Hematopoietic multipotent progenitor cell treated with erythropoietin and hydrocortisone succinate and interleukin-3 and kit ligand, for 17 days (in vitro differentiated cells): ENCODE data around the gene SLC12A3.
"Not testable (repeated sequence)": the region's sequence is repeated elsewhere in the genome, so short reads cannot be mapped to it uniquely, and the experiment has no call there.

ENCODE experiments used
- DNase-seq: peaks from one replicate; pipeline ENCODE4 v3.0.0-alpha.2; 2015; ENCODE audit warnings: low spot score

SLC12A3 gene

GRCh38 chr16:56919099-56919800 is 54.2 kb downstream of the SLC12A3 start:
- no peak for DNase-seq

- DNase-seq, result no peak
These were observed 56.6 kb downstream of the SLC12A3 start for GRCh38 chr16:56921571-56921970.

DNA sequence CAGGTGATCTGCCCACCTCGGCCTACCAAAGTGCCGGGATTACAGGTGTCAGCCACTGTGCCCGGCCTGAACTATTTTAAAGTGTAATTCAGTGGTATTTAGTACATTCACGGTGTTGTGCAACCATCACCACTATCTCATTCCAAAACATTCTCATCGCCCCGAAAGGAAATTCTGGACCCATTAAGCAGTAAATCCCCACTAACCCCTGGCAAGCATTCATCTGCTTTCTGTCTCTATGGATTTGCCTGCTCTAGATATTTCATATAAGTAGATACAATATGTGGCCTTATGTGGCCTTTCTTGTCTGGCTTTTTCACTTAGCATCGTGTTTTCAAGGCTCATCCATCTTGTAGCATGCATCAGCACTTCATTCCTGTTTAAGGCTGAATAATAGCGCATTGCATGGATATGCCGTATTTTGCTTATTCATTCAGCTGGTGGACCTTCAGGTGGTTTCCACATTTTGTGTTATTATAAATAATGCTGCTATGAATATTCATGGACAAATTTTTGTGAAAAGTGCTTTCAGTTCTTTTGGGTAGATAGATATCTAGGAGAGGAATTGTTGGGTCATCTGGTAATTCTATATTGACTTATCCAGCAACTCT is 58.6 kb downstream of the SLC12A3 start:
- no peak for DNase-seq

DNA sequence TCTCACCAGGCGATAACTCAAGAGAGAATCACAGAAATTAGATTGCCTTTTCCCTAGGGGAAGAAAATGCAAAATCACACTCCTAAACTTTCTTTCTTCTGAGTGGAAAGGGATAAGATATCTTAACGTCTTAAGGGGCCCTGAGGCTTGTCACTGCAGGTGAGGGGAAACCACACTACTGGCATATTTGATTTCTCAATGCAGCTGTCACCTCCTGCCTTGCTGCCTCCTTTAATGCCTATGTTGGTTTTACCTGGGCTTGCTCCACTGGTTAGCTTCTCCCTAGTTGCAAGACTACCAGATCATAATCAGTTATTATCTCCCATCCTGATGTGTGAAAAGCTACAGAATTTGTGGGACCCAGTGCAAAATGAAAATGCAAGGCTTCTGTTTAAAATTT is 62.5 kb downstream of the SLC12A3 start:
- DNase-seq, result no peak

DNA sequence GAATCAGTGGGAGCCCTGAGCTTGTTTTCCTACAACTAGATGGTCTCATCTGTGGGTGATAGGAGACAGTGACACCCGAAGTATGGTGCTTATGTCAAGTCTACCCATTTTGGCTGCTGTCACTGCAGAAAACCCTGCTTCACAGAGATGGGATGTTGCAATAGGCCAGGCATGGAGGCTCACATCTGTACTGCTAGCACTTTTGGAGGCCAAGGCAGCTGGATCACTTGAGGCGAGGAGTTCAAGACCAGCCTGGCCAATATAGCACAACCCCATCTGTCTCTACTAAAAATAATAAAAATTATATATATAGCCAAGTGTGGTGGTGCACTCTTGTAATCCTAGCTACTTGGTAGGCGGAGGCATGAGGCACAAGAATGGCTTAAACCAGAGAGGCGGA is 64.6 kb downstream of the SLC12A3 start:
- no peak for DNase-seq

DNA sequence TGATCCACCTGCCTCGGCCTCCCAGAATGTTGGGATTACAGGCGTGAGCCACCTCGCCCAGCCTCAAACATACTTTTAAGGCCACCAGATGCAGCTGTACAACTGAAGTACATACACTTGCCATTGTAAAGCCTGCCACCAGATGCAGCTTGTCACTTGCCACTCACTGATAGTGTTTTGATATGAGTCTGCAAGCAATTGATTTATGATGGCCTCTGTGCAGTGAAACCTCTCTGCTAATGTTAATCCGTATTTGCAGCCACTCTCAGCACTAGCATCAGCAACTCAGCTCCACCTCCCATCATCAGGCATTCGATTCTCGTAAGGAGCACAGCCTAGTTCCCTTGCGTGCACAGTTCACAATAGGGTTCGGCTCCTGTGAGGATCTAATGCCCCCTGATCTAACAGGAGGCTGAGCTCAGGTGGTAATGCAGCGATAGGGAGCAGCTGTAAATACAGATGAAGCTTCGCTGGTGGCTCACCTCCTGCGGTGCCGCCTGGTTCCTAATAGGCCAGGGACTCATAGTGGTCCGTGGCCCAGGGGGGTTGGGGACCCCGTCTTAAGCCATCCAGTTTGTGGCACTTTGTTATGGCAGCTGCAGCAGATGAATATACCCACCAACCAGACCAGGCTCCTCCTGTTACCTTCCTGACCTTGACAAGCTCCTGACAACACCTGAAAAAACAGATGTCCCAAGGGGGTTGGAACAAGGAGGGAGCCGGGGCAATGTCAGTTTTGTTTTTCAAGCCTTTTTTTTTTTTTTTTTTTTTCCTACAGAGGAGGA is 65.7 kb downstream of the SLC12A3 start:
- DNase-seq, result no peak

DNA sequence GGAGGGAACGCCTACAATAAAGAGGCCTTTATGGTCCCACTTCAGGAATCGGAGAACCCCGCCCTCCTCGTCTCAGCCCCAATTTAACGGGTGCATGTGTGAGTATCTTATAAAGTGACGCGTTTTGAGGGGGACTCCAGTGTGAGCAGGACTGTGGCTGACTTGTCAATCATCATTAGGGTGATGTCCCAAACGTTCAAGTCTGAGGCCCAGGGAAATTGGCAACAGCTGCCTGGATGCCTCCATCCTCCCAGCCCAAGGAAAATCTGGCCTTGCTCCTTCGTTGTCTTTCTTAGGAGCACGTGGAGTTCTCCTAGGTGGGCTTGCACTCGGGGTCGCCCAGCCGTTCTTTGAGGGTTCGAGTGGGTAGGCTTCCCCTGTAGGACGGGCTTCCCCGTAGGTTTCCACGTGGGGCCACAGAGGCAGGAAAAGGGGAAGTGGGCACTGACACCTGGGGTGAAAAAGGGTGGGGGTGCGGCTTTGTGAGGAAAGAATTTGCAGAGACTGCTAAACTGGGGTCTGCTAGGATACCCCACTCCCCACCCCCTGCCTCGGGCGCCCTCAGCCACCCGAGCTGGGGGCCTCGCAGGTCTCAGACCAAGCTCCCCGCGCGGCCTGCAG is 66.4 kb downstream of the SLC12A3 start:
- no peak for DNase-seq

DNA sequence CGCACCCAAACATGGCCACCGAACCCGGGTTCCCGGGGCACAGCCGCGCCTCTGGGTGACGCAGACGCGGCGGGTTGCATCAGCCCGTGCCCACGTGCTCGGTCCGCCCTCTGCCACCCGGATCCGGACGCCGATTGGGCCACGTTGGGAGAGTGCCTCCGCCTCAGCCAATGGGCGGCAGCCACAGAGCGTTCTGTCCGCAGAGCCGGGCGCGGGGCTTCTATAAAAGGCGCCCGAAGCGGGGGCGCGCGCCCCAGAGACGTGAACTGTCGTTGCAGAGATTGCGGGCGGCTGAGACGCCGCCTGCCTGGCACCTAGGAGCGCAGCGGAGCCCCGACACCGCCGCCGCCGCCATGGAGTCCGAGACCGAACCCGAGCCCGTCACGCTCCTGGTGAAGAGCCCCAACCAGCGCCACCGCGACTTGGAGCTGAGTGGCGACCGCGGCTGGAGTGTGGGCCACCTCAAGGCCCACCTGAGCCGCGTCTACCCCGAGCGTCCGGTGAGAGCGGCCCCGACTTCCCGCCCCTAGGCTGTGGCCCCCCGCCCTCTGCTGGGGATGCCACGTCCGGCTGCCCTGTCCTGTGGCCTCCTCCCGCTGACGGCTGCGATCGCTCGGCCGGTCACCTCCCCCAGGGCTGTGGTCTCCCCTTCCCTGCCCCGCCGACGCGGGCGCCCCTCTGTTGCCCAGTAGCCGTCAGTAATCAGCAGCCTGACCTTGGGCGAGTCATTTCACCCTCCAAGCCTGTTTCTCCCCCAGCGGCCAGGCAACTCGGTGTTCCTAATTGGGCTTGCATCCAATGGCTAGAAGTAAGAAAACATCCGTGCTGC is 67.1 kb downstream of the SLC12A3 start, which contains the start of gene HERPUD1:
HERPUD1 (plus strand) TSS at position 251 of the 829 bp plus-strand sequence; CDS start at position 354, 103 bp downstream.
- peak; percentile 98 for DNase-seq

DNA sequence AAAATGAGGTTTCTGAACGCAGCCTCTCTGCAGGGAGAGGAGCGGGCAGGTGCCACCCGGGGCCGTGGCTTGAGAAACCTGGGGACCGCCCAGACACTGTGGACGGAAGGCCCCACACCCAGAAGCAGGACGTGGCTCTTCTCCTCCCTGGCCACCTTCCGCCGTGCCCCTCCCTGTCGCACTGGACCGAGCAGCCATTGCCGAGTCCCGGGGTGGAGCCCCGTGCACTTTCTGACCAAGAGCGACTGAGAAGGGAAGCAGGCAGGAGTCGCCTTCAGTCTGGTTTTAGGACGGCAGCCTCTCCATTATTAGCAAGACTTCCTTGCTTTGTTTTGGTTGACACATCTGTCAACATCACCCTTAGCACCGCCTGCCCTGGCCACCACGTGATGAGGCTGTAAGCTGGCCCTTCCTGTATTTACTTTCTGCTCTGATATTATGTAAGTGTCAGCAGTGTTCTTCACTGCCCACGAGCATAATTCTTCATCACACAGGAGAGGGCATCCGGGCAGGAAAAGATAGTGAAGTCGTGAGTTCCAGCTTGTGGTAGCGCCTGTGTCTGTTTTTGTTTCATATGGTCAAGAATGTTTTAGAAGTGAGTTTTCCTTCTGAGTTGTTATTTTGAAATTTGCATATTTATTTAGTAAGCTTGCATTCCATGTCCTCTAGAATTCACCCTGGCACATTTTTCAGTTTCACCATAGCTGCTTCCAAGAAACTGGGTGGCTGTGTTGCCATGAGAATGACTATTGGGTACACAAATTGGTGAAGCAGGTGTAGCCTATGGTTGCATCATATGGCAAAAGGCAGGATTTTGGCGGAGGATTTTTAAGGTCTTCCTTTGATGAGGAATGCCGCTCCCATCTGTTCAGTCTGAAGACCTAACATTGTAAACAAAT is 68.0 kb downstream of the SLC12A3 start:
- peak; percentile 77 for DNase-seq

DNA sequence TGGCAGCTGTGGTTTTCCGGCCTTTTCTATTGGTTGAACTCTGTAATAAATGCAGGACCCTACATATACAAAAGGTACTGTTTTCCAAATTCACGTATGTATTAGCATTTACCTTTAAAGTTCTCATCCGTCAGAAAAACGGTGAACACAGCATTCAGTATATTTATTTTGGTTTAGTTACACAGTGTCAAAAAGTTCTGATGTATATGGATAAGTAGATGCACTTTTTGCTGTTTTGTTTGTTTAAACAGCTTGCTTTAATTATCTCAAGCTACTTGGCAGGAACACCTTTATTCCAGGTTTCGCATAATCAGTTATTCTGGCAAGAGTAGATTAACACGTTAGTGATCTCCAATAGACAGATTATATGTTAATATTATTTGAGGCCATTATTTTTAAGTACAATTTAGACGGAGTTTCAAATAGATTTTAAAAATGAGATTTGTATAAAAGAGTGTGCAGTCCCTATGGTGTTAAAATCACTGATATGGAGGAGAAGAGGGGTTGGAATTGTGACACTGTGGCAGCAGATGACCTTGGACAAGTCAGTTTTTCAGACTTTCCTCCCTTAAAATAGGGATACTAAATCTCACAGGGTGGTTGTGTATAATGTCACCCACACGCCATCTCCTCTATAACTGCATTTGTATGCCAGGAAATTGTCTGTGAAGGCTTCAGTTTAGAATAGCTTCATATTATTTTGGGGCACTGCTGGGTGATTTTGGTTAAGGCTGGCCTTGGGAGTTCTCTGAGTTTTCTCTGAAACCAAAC is 69.0 kb downstream of the SLC12A3 start:
- DNase-seq, result peak; percentile 31

- DNase-seq, result not testable (repeated sequence)
These were observed 69.7 kb downstream of the SLC12A3 start for GRCh38 chr16:56934599-56935145.

DNA sequence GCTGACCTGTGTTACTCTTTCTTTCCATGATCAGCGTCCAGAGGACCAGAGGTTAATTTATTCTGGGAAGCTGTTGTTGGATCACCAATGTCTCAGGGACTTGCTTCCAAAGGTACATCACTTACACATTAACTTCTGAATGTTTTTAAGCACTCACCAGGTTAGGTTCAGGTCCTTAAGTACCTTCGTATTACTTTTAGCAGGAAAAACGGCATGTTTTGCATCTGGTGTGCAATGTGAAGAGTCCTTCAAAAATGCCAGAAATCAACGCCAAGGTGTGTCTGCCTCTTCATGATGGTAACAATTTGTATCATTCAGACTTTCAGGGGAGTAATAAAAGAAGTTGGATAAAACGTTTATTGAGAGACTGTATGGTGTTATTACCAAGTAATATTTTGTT is 70.2 kb downstream of the SLC12A3 start:
- no peak for DNase-seq

DNA sequence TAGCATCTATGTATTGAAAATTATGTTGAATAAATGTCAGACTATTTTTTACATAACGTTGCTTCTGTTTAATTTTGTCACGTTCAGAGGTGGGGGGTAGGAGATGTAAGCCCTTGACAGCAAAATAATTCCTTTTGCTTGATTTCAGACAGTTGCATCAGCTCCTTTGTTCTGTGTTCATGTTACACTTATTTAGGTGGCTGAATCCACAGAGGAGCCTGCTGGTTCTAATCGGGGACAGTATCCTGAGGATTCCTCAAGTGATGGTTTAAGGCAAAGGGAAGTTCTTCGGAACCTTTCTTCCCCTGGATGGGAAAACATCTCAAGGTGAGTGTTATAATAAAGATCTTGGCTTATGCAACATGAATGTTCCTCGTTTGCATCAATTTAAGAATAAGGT is 71.5 kb downstream of the SLC12A3 start:
- DNase-seq, result no peak

- no peak for DNase-seq
These were observed 71.9 kb downstream of the SLC12A3 start for GRCh38 chr16:56936950-56937349.

DNA sequence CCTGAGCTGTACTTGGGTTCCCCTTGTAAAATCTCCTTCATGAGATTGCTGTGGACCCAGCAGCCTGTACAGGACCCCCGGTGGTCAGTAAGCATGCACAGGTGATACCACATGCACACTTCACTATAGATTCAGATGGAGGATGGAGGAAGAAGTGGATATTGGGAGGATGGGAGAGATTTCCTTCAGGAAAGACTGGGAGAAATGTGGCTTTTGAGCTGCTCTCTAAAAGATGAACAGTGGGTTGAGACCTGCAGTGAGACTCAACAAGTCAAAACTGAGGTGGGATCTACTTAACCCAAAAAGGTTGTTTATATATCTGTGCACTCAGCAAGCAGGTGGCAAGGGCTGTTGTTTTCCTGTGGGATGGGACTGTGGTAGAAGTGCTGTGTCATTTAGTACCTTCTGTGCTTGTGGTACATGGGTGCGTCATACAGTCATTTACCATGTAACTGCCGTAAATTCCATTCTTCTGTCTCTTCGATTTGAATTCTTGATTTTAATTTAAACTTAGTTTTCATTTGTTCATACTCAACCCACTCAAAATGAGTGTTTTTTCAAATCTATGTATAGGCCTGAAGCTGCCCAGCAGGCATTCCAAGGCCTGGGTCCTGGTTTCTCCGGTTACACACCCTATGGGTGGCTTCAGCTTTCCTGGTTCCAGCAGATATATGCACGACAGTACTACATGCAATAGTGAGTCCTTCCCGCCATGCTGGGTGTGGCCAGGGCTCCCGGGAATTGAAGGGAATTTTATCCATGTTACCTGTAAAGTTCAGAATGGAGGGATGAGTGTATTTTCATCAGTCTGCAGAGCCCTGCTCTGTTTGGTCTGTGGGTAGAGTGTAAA is 73.9 kb downstream of the SLC12A3 start:
- DNase-seq, result no peak

GRCh38 chr16:56939801-56940200 is 74.8 kb downstream of the SLC12A3 start:
- no peak for DNase-seq

DNA sequence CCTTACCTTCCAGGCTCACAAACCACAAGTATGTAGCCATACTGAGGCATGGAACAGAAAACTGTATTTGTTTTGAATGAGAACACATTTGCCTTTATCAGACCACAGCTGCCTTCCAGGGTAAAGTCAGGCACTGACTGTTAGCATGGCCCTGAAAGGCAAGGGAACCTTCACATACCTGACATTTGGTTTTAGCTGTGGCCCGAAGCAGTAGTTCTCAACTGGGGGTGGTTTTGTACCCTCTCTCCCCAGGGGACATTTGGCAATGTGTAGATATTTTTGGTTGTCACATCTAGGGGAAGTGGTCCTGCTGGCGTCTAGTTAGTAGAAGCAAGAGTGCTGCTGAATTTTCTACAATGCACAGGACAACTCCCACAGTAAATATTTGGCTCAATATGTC is 76.1 kb downstream of the SLC12A3 start:
- DNase-seq, result no peak

DNA sequence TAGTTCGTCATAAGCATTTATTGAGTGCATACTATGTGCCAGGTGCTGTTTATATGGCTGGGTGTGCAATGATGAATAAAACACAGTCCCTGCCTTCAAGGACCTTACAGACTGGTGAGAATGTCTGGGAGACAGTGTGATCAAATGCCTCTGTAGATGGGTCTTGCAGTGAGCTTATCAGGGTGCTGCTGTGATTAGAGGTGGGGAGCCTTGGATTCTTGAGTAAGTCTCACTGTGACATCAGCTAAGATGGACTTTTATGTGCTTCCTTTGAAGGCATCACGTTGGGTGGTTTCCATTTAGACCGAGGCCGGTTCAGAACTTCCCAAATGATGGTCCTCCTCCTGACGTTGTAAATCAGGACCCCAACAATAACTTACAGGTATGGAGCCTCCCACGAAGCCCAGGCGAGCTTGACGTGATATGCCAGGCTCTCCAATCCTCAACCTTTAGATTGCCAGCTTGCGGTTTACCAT is 76.9 kb downstream of the SLC12A3 start:
- DNase-seq, result no peak
